OCI-LY7 (cell line): ENCODE data around the gene C20orf96.

Experiments
- CTCF ChIP-seq: fragments of 200-600 bp; sonication (generic); conservative IDR thresholded peaks from 2 replicates; pipeline ENCODE4 v1.5.1; 2014; ENCODE audit warnings: mild to moderate bottlenecking, antibody characterized with exemption, low read length, moderate library complexity, mixed read lengths
- EZH2phosphoT487 ChIP-seq: fragments of 200-600 bp; sonication (generic); IDR thresholded peaks from 2 replicates; pipeline ENCODE4 v1.6.1; 2018; ENCODE audit warnings: low read depth, borderline replicate concordance, mild to moderate bottlenecking, mixed run types, antibody characterized with exemption, low read length, moderate library complexity, mixed read lengths

GRCh38 chr20:275791-276190 lies 14.8 kb downstream of the C20orf96 start:
- TF ChIP-seq CTCF (no peak), EZH2phosphoT487 (no peak)
